SW 1271 (cell line): Measurements from ENCODE around the gene SPTBN1.
"Not testable (repeated sequence)": the region's sequence is repeated elsewhere in the genome, so short reads cannot be mapped to it uniquely, and the experiment has no call there.

Experiments used
- DNase-seq, 2 experiments: peaks; one replicate each; lab custom pipeline; 2025; lab: John Stamatoyannopoulos, UW

The SPTBN1 gene

GRCh38 chr2:54471221-54471711, 15.1 kb downstream of the SPTBN1 start:
- peak in 1 of 2 experiments; percentile 7 for DNase-seq

GRCh38 chr2:54473851-54474250, 17.7 kb downstream of the SPTBN1 start:
- no peak for DNase-seq

DNA sequence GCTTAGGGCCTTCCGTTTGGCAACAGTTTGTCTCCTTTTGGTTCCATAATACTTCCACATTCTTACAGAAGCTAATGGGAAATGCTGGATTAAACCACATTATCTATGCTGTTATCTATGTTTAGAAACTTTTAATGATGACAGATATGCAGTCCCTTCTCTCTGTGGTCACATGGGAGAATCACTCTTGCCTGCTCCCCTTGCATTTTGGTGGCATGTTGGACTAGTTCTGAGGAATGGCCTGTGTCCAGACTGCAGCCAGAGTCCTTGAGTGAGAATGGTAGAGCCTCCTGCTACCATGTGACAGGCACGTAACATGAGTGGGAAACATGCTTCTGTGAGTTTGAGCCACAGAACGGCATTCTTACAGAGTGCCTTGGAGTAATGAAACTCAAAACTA, 19.2 kb downstream of the SPTBN1 start:
- DNase-seq, result no peak

DNA sequence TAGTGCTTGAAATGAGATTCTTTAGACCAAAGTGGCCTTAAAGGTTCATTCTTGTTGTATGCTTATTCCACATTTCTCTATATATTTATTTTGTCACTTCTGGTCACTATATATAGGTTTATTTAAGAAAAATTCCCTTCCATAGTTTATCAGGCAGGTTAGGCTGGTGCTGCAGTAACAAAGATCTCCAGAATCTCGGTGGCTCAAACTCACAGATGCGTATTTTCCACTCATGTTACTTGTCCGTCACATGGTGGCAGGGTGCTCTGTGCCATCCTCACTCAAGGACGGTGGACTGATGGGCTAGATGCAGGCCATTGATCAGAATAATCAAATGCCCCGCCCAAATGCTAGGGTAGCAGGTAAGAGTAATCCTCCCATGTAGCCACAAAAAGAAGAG, 19.8 kb downstream of the SPTBN1 start:
- DNase-seq, result no peak

DNA sequence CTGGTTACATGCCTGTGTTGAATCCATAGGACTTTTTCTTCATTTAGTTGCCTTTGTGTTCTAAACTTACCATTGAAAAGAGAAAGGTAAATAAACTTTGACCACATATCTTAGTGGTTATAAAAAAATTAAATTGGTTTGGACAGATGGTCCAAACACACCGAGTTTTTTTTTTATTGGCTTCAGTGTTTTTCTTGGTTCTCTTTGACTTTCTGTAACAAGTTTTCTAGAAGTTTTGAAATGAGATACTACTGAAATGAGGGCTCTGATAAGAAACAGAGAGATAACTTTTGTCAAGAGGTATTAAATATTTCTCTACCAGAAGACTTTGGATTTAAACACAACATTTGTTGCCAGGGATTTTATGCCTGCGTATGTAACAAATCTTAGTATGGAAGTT, 20.7 kb downstream of the SPTBN1 start:
- DNase-seq, result no peak

GRCh38 chr2:54477896-54478295, 21.8 kb downstream of the SPTBN1 start:
- no peak for DNase-seq

DNA sequence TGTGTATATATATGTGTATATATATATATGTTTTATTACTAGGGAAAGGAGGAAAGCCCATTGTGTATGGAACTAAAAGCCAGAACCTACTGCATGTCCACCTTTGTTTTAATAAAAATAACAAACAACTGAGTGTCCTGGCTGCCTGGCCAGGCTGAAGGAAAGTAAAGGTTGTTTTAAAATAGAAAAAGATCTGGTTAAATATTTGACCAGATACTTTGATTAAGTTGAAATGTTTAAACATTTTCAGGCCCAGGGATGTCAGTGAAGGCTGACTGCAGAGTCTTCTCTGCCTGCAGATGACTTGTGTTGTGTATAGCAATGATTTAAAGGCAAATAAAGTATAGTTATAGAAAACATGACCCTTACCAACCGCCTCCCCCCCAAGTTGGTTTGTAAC, 22.8 kb downstream of the SPTBN1 start:
- DNase-seq, result no peak

DNA sequence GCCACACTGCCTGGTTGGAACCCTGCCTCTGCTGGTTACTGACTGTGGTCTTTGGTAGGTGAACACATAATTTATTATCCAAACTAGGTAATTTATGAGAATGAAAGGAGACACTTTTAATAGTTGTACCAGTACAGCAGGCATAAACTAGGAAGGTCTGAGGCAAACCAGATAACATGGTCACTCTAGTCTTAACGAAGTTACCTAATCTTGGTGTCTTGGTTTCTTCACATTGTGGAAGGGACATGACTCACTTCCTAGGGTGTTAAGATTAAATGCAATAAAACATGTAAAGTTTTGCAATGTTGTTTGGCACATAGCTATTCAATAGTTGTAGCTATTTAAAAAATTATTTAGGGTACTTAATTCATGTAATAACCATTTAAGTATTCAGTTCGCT, 23.3 kb downstream of the SPTBN1 start:
- no peak for DNase-seq

GRCh38 chr2:54480025-54480424, 23.9 kb downstream of the SPTBN1 start:
- no peak for DNase-seq

DNA sequence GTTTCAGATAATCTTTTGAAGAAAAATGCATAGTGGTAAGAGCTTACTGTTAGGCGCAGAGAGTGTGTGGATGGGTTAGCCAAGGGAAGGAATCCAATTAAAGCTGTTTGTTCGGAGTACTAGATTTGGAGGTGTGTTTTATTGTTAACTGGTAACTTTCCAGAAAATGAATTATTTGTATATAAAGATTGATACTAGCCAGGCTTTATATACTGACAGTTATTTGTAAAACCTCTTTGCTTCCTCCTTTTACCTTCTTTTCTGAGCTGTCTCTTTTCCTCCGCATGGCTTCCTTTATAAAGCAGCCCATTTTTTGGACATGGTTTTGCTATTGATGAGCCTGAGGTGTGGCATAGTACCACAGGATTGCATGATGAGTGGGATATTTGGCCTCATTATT, 25.6 kb downstream of the SPTBN1 start:
- DNase-seq, result no peak

GRCh38 chr2:54482715-54483114, 26.6 kb downstream of the SPTBN1 start:
- DNase-seq, result no peak

GRCh38 chr2:54483426-54483825, 27.3 kb downstream of the SPTBN1 start:
- peak in 1 of 2 experiments; percentile 12 for DNase-seq

- DNase-seq, result not testable (repeated sequence)
Measured at GRCh38 chr2:54485756-54486155, 29.6 kb downstream of the SPTBN1 start.

- DNase-seq, result no peak
Measured at GRCh38 chr2:54486766-54487165, 30.6 kb downstream of the SPTBN1 start.

GRCh38 chr2:54490863-54491262, 34.7 kb downstream of the SPTBN1 start:
- DNase-seq, result no peak

GRCh38 chr2:54492335-54492734, 36.2 kb downstream of the SPTBN1 start:
- no peak for DNase-seq

DNA sequence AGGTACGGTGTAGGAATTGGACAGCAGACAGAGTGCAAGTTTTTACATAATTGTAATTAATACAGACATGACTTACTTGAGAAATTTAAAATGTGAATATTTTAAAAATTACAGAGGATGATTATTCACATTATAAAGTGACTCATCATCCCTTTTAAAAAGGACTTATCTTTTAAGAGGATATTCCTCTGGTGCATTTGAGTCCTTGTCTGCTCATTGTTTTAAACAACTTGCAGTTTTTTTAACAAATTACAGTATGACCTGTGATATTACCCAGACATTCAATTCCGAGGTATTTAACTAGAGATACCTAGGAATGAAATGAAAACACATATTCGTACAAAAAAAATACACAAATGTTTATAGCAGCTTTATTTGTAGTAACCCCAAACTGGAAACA, 38.0 kb downstream of the SPTBN1 start:
- no peak for DNase-seq

DNA sequence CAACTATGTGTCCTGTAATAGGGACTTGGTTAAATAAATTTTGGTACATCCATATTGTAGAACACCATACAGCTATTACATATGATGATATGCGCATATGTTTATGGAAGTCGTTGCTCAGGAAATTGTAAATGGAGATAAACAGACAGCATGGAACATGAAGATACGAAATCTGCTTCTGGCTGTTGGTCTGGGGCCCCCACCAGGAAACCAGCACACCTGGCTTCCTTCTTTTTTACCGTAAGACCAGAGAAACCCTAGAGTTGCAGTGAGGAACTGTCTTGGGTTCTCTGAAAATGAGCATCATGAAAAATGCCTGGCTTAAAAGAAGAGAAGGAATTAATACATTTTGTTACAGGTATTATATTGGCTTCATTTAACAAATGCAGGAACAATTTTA, 40.8 kb downstream of the SPTBN1 start:
- DNase-seq, result no peak

GRCh38 chr2:54497763-54498680, 41.9 kb downstream of the SPTBN1 start:
- no peak for DNase-seq

DNA sequence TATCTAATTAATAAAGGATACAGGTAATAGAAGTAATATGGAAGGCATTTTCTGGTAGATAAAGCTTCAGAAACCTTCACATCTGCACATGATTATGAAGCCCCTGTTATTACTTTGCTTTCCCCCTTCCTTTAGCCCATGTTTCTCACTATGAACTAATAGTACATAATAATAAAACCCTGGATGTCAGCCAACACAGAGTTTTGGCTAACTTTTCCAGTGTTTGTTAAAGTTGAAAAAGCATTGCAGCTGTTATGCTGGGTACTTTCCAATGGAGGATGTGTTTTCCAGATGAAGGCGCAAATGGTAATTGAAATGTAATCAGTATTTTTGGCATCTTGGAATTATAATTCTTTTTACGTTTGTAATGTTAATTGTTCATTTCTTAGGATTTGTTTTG, 43.5 kb downstream of the SPTBN1 start:
- DNase-seq, result no peak

- no peak for DNase-seq
Measured at GRCh38 chr2:54500404-54501205, 44.5 kb downstream of the SPTBN1 start.

DNA sequence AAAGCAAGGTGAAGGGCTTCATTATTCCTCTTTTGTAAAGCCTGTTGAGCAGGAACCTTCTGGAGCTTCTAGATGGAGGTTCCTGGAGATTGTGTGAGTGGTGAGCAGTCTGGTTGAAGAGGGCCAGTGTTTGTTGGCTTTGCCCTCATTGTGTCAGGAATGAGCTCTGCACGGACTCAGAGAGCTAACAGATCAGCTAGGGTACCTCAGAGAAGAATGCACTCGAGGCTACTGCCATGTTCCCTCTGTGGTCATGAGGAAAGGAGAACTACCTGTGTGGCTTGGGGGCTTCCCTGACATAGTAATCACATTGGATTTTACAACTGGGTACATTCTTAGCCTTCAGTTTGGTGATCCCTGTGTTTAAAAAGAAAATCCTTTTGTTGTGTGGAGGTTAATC, 46.6 kb downstream of the SPTBN1 start:
- DNase-seq, result no peak

- no peak for DNase-seq
Measured at GRCh38 chr2:54503192-54503591, 47.1 kb downstream of the SPTBN1 start.
